NCI-H446 treated with DMSO at 0.1 percent for 48 hours (cell line): ENCODE measurements around the gene RNF220.
A peak's percentile ranks its signal among the peaks of the same experiment; 100 is the strongest.

Source experiments
- DNase-seq: peaks from one replicate; lab custom pipeline; 2025; lab: John Stamatoyannopoulos, UW

The RNF220 gene

DNA sequence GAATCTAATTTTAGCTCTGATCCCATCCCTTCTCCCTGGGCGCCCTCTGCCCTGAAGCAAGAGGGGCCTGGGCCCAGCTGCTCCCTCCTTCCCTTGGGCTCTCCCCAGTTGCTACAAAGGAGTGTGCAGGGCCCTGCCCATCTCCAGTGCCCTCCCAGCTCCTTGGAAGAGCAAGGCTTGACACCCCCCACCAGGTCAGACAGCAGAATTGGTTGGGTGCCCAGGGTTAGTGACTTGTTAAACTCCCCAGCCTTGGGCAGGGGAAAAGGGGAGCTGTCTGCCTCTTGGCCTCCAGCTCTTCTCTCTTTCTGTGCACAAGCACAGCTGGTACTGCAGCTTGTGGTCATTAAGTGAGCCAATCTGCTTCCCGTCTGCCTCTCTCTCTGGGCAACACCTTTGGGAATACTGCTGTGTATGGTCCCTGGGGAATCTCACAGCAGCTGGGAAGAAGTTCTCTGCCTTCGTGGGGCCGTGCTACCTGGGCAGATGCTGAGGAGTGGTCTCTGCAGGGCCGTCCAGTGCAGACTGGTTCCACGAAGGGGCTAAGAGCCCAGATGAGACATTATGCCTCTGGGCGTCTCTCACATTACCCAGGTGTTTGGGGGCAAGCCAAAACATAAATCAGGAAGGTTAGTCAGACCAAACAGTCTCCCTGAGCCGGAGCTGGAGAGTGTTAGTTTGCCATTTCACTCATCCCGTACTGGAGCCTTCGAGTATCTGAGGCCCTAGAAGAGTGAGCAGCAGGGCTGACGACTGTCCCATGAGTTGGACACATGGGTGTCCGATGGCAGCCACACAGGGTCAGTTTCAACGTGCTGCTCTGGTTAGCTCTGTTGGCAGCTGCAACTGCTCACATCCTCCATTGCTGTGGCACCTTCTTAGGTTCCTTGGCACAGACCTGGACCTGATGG, 231.9 kb downstream of the RNF220 start:
- DNase-seq = no peak

DNA sequence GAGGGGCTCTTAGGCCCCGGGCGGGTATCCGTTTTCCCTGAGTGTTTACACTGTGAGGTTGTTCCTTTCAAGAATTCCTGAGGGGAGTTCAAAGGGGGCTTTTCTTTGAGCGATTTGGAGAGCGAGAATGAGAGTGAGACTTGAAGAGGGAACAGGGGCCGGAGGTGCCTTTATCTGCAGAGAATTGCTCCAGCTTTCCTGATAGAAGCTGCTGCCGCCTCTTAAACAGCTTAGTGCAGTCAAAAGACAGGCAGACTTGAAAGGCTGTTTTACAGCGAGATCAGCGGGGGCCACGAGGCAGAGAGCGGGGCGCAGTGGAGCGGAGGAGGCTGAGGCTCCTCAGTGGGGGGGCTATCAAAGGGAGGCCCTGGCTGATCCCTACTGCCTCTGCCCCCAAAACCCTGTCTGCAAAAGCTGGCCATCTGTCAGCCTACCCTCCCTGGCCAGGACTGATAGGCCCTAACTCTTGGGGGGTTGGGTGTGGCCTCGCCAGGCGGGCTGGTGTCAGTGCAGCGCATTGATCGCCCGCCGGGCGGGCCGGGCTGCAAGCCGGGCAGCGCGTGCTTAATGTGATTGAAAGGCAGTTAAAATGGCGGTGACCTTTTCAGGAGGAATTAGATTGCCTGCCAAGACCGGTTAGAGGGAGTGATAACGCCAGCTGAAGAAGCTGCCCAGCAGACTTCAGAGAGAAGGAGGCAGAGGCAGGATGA, 232.8 kb downstream of the RNF220 start:
- DNase-seq = no peak

DNA sequence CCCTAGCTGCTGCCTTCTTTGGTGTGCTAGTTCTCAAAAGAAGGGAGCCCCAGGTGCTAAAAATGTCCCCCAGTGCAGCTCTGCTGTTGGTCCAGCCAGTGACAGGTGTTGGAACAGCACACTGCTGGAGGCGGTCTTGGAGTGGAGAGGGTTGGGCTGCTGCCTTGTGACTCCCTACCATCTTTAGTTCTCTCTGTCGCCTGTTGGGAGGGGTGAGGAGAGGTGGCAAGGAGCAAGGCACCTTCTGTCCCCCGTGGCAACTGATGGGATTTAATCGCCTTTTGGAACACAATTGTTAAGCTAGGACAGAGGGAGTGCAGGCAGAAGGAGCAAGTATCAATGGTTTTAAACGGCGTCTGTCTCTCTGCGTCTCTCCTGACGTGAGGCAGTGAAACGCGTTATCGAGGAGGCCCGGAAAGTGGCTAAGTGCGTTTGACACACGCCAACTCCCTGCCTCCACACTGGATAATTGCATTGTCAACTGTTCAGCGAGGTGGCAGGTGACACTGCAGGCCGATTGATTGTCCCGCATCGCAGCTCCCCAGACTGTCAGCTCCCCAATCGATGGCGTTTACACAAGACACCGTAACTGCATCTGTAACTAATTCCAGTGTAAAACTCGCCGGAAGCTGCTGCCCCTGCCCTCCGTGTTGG, 235.3 kb downstream of the RNF220 start:
- no peak for DNase-seq

DNA sequence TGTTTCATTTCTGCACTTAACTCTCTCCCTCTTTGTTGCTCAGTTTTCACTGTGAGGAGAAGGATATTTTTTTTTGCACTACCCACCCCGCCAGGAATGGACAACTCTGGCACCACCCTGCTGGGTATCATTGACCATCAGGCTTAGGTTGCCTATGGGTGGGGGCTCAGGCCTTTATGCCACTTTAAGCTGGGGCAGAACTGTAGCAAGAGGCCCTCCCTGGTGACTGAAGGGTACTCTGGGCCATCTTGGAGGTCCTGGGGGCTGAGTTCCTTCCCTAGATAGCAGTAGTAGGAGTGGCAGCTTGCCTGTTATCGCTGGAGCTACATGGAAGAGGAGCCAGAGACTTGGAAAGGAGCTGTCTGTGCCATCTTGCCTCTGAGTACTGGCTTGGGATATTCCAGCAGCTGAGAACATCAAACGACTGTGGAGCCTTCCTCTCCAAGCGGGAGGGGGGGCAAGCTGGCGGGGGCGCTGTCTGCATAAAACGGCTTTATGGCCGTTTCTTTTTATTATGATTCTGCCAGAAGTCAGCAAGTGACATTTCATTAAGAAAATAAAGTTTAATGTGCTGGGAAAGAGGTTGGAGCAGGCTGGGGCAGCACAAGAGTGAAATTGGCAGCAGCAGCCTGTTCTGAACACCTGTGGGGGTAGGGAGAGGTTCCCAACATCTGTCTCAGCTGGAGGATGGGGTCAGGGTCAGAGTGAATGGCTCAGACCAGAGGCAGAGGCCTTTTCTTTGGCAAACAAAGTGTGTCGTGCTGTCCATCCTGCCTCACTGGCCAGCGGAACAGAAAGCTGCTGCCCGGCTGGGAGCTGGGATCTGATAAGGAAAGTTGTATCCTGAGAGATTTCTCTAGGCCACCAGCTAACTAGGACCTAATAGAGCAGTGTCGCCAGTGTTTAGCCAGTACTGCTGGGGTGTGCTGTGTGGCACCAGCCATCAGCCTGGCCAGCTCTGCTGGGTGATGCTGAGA, 236.4 kb downstream of the RNF220 start:
- no peak for DNase-seq

DNA sequence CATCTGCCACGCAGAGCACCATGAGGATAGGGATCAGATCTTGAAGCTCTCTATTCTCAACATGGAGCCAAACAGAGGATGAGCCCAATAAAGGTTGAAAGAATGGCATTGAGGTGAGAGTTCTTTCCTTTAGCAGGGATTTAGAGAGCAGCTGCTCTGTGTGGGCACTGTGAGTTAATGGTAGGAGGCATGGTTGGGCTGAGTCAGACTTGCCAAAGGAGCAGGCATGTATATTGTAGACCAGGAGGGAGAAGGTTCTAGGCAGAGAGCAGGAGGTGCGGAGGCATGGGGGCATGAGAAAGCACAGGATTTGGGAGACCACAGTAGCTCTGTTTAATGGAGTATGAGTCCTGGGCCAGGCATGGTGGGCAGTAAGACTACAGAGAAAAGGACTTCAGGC, 237.2 kb downstream of the RNF220 start:
- no peak for DNase-seq

DNA sequence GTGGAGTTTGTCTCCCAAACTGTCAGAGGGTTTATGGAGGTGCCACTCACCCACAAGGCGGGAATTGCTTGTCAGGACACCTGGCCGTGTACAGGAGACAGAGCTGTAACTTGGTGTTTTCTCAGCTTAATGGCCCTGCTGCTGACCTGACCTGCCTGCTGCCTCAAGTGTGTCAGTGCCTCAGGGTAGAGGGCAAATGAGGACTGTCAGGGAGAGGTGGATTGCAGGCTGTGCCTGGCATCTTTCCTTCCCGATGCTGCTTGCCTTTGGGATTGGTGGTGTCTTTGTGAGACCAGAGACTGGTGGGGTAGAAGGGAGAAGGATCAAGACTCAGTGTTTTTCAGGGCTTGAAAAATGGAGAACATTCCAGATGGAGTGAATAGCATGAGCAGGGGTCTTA, 237.9 kb downstream of the RNF220 start:
- no peak for DNase-seq

DNA sequence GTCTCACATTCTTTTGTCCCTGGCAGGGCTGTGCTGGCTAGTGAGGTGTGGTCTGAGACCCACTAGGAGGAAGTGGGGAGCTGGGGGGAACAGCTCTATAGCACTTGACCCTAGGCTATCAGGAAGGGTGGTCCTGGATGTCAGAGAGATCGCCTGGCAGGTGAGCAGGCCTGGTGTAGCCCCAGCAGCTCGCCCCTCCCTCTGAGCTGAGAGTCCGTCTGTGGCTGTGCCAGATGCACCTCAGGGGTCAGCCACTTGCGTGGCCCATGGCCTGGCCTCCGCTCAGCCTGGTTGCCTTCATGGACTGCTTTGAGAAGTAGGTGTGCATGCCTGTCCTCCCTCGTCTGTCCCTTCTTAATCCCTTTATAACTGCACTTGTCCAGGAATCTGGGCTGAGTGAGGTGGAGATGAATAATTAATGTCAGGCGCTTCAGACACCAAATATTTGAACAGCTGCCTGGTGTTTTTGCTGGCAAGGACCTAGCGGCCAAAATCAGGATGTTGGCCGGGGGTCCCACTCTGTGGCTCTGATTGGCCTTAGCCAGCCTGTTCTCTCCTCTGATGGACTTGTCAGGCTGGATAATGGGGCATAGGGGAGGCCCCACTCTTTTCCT, 238.8 kb downstream of the RNF220 start:
- DNase-seq = peak; percentile 10

DNA sequence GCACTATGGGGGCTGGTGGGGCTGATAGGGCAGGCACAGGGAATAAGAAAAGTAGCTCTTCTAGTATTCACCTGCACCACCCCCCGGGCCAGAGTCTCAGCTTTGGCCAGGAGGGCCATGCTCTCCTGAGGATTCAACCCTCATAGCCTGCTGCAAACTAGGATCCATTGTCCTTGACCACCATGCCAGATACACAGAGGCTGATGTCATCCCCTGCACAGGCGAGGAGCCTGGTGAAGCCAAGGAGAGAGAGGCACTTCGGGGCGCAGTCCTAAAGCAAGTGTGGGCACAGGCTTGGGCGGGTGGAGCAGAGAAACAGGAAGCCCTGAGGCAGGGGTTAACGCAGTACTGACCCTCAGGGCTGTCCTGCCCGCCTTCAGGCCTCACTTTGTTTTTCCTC, 239.8 kb downstream of the RNF220 start:
- DNase-seq = no peak

DNA sequence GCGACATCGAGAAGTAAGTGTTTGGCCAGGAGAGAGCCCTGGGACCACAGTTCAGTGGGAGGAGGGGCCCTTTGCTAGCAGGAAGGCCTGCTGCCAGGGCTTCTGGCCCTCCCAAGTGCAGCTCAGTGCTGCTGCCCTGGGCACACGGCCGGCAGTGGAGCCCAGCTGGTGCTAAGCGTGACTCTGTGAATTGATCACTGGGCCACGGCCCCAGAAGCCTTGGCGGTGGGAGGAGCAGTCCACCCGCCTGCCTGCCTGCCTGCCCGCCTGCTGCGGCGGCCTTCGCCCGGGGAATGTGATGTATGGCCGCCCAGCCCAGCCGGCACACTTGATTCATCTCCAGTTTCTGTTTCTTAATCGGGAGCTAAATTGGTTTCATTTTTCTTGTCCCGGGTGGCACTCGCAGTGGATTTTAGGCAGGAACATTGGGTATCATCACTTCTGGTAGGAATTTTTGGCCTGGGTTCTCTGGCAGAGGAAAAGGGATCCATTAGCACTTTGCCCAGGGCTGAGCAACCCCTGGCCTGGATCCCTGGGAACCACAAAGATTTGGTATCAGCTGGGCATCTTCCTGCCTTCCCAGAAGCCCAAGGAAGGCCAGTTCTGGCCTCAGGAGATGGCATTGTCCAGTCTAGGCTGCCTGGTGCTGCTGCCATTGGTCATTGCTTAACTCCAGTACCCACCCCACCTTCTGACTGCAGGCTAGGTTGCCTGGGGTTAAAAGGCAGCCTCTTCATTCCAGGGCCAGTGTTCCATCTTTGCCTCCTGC, 240.6 kb downstream of the RNF220 start:
- DNase-seq = peak; percentile 69

DNA sequence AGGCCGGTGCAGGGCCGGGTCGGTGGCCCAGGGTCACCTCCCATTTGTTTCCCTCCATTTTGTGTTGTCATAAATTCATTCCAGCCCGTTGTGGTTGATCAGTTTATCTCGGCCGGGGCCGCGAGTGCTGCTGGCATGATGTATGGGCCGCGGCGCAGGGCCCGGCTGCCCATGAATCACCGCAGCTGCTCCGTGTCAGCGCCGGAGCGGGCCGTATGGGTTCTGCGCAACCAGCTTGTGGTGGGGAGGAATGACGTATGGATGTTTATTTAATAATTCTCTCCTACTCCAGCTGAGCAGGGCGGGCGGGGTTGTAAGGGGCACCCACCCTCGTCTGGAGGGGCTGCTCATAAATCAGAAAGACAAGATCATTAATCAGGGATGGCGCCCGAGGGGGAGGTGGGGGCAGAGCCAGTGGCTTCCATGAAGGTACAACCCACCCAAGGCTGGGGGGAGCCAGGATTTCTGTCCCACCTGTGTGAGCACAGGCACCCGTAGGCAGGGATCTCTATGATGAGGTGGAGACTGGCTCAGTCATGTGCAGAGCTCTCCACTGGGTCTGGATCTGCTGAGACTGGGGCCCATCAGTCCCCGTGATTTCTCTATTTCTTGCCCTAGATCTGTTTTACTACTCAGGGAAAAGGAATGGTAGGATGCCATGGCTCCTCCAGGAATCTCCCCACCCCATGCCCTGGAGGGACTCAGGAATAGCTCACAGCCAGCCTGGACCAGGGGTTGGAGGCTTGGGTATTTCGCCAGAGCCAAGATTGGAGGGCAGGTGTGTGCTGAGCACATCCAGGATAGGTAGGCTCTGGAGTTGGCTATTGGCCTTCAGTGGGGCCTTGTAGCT, 241.4 kb downstream of the RNF220 start:
- no peak for DNase-seq

DNA sequence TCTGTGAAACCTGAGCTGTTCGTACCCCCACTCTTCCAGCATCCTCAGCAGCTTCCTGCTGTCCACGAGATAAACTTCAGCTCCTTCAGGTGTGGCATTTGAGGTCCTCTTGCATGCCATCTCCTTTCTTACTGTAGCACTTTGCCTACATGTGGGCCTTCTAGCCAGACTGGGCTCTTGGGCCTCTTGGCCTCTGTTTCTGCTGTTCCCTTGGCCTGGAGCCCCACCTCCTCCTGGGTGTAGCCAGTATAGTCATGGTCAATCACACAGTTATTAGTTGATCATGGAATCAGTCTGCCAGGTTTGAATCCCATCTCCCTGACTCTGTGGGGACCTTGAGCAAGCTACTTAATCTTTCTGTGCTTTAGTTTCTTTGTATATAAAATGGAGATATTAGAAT, 242.8 kb downstream of the RNF220 start:
- no peak for DNase-seq

DNA sequence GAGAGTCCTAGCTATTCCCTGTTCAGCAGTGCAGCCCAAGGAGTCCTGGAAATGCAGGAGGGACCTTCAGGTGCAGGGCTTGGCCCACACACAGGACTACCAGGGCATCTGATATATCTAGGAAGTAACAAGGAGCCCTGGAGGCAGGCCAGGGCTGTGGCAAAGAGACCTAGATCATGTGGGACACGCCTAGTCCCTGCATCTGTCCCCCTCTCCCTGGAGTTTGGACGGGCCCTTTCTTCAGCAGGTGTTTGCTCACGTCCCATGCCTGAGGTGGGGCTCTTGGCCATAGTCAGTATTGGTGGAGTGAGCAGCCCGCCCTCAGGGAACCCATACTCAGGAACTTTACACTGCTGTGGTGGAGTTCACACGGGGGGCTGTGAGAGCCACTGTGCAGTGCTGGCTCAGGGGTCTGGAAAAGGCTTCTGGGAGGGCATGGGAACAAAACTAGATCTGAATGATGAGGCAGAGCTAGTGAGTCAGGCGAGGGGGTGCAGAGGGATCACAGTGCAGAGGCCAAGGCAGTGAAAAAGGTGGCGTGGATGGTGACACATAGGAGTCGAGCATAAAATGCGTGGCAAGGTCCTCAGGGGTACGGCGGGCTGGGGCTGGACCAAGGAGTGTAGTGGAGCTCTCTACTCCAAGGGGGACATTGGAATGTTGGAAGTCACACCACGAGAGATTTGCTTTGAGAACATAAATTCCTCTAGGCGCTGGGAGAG, 243.6 kb downstream of the RNF220 start:
- no peak for DNase-seq

DNA sequence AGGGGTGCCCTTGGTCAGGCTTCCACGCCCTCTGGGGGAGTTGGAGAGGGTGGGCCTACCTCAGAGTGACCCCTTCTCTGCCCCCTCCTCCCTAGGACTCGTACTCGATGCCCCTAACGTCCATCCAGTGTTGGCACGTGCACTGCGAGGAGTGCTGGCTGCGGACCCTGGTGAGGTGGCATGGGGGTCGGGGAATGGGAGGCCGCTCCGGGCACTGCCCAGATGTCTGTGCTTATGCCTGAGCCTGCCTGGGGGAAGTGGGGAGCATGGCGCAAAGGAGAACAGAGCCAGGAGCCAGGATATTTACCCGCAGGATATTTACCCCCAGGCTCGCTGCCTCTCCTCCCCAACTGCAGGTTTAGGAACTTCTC, 244.7 kb downstream of the RNF220 start:
- DNase-seq = no peak

DNA sequence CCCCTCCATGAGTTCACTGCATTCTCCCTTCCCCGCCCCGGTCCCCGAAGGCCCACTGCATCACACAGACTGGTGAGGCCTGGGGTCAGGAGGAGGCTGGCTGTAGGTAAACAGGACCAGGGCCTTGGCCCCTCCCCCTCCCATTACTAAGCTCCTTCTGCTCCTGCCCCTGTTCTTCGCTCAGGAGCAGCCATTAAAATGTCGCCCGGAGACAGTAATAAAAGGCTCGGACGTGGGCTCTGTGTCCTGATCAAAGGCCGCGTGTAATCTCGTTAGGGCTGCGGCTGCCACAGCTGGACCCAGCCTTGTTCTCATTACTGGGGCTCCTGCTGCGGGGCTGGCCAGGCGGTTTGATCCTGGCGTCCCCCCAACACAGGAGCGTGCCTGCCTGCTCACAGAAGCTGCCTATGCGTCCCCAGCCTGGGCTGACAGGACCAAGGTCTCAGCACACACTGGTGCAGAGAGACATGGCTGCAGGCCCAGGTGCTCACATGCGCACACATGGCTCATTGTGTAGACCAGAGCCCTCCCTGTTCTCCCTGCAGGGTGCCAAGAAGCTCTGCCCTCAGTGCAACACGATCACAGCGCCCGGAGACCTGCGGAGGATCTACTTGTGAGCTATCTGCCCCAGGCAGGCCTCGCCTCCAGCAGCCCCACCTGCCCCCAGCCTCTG, 245.2 kb downstream of the RNF220 start:
- DNase-seq = no peak

DNA sequence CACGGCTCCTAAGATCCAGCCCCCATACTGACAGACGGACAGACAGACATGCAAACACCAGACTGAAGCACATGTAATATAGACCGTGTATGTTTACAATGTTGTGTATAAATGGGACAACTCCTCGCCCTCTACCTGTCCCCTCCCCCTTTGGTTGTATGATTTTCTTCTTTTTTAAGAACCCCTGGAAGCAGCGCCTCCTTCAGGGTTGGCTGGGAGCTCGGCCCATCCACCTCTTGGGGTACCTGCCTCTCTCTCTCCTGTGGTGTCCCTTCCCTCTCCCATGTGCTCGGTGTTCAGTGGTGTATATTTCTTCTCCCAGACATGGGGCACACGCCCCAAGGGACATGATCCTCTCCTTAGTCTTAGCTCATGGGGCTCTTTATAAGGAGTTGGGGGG, 246.0 kb downstream of the RNF220 start:
- no peak for DNase-seq

DNA sequence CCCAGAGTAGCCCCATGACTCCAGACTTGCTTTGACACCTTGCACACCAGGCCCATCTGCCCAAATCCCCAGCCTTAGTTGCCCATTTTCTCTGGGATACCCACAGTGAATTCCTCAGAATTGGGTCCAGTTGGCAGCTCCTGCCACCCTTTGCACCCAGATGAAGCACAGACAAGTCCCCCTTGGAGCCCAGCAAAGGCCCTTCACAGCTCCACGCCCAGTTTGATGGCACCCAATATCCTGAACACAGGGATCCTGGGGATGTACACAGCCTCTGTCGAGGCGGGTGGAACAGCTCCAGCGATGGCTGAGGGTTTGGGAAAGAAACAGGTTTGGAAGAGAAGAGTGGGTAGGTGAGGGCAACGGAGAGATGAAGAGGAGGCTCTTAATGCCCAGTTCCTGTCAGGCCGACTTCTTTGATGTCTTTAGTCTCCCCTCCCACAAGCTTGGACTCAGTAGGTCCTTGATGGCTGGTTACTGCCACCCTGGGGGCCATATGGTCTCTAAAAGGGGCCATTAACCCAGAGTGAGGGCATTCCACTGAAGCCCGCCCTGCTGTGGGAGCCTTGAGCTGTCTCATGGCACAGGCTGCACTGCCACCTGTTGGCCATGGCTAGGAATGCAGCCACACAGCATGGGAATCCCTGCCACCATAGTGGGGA, 247.5 kb downstream of the RNF220 start:
- DNase-seq = peak; percentile 8

DNA sequence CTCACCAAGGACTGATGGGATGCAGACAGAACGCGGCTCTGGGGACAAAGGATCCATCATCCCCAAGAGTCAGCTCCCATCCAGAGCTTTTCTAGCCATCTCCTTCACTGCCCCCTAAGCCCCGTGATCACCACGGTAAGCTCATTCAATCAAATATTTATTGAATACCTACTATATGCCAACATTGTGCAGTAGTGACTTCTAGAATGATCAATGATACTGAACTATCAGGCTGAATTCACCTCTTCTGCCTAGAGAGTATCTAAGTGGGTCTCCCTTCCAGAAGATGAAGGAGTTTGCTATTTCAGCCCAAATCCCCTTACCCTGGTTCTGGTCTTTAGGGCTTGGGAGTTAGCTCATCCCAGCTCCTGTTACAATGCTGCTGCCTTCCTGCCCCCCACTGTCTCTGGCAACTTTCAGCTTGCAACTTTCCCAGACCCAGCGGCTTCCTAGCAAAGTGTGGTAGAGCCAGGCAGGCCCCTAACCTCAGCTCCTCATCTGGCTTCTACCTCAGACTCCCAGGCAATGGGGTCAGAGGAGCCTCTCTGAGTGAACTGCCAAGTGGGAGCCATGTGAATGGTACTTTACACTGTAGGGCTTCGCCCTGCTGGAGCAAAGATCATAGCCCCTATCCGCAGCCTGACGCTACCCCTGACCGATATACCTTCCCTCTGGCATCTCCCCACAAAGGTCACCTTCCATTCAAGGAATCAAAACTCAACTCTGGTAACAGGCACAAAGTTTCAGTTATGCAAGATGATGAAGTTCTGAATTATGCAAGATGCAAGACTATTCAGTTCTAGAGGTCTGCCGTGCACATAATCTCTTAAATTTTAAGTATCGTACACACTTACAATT, 248.3 kb downstream of the RNF220 start:
- no peak for DNase-seq
